Measurements from ENCODE around the gene RBM22.

The RBM22 gene

DNA sequence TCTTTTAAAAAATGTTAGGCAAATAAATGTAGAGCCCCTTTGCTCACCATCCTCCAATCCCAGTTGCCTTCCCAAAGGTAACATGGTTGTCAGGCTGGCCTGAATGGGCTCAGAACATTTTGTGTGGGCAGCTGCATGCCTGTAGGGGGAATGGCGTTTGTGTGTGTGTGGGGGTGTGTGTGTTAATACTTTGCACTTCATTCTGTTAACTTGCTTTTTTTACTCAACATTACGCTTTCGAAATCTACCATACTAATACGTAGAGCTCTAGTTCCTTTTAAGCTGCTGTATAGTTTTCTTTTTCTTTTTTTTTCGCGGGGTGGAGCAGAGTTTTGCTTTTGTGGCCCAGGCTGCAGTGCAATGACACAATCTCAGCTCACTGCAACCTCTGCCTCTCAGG, 25.8 kb downstream of the RBM22 start:
- no peak overlapping the region for H3K27ac ChIP-seq
- DNase-seq (ENCODE audit: low spot score) = no peak
- ChIA-PET POLR2A (ENCODE audit: low non-redundant PET) (no interaction called here), CTCF (no interaction called here)
- TF ChIP-seq, protein P1, sequence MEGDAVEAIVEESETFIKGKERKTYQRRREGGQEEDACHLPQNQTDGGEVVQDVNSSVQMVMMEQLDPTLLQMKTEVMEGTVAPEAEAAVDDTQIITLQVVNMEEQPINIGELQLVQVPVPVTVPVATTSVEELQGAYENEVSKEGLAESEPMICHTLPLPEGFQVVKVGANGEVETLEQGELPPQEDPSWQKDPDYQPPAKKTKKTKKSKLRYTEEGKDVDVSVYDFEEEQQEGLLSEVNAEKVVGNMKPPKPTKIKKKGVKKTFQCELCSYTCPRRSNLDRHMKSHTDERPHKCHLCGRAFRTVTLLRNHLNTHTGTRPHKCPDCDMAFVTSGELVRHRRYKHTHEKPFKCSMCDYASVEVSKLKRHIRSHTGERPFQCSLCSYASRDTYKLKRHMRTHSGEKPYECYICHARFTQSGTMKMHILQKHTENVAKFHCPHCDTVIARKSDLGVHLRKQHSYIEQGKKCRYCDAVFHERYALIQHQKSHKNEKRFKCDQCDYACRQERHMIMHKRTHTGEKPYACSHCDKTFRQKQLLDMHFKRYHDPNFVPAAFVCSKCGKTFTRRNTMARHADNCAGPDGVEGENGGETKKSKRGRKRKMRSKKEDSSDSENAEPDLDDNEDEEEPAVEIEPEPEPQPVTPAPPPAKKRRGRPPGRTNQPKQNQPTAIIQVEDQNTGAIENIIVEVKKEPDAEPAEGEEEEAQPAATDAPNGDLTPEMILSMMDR (conservative IDR thresholded peaks at IDR 0.05; ENCODE audit: low read depth) = no peak

DNA sequence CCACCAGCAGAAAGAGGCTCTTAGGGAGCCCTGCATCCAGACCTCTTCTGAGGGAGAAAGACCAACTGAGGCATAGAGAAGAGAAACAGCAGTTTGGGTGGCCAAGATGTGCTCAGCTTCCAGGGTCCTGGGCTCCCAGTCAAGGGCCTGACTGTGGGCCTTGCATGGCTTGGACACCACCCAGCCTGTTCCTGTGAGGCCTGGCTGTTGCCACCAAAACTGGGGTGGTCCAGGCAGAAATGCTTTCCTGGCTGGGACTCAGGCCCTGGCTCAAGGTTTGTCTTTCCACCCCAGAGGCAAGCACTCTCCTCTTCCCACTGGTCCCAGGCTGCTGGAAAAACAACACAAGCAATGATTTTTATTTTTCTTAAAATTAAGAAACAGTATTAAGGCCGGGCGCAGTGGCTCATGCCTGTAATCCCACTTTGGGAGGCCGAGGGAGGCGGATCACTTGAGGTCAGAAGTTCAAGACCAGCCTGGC, 26.5 kb downstream of the RBM22 start:
- DNase-seq (ENCODE audit: low spot score) = no peak
- TF ChIP-seq, protein P1 (conservative IDR thresholded peaks at IDR 0.05; ENCODE audit: low read depth) = no peak
- peak overlapping the region; percentile 30 for H3K27ac ChIP-seq
- CTCF ChIA-PET = interaction anchor here (0.5 to 1.2 kb wide), 3 partner anchors 26 to 177 kb away, joined by 3 read pairs; partner anchors contain the start of genes IRGM and RBM22
- POLR2A ChIA-PET (ENCODE audit: low non-redundant PET) = no interaction called here

DNA sequence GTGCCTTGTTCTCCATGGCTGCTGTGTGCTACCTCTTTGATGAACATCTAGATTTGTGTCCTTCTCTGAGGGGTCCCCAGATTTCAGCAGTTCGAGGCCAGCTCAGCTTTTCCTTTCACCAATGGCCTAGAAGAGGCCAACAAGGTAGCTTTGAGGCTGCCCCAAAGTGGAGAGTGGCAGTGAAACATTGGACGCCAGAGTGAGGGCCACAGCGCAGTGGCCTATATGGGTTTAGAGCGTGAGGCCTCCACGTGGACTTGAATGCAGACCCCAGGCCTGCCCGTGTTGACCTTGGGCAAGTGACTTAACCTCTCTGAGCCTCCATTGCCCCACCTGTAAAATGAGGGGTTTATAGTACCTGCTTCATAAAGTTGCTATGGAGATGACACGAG, 28.0 kb downstream of the RBM22 start:
- H3K27ac ChIP-seq = no peak overlapping the region
- DNase-seq (ENCODE audit: low spot score) = no peak
- CTCF ChIA-PET = interaction anchor here (0.5 to 1.4 kb wide), 5 partner anchors 16 to 84 kb away, joined by 3 to 5 read pairs (median 3); partner anchors contain the start of gene RBM22
- TF ChIP-seq, protein P1 (conservative IDR thresholded peaks at IDR 0.05; ENCODE audit: low read depth) = no peak
- POLR2A ChIA-PET (ENCODE audit: low non-redundant PET) = no interaction called here

DNA sequence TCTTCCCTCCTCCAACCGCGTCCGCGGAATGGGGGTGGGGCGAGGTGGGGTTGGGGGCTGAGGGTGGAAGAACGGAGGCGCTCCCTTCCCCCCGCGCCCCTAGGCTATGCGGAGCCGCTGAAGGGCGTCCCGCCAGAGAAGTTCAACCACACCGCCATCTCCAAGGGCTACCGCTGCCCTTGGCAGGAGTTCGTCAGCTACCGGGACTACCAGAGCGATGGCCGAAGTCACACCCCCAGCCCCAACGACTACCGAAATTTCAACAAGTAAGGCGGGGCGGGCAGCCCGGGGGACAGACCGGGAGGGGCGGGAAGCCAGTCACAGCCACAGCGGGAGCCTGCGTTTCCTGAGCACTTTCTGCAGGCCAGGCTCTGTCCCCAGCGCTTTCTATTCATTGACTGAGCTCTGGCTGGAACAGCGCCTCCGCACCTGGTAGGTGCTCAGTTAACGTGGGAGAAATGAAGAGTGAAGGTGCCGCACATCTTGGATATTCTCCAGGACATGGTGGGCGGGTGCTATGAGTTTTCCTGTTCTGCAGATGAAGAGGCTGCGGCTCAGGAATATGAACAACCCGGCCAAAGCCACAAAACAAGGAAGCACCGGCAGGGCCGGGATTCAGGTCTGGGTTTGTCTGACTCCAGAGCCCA, 28.5 kb downstream of the RBM22 start:
- ChIA-PET POLR2A (ENCODE audit: low non-redundant PET) (no interaction called here), CTCF (interaction anchor here (0.5 to 1.4 kb wide), 5 partner anchors 15 to 174 kb away, joined by 3 to 5 read pairs (median 3); partner anchors contain the start of gene RBM22)
- TF ChIP-seq, protein P1 (conservative IDR thresholded peaks at IDR 0.05; ENCODE audit: low read depth) = no peak
- no peak overlapping the region for H3K27ac ChIP-seq
- DNase-seq (ENCODE audit: low spot score) = peak; percentile 65

DNA sequence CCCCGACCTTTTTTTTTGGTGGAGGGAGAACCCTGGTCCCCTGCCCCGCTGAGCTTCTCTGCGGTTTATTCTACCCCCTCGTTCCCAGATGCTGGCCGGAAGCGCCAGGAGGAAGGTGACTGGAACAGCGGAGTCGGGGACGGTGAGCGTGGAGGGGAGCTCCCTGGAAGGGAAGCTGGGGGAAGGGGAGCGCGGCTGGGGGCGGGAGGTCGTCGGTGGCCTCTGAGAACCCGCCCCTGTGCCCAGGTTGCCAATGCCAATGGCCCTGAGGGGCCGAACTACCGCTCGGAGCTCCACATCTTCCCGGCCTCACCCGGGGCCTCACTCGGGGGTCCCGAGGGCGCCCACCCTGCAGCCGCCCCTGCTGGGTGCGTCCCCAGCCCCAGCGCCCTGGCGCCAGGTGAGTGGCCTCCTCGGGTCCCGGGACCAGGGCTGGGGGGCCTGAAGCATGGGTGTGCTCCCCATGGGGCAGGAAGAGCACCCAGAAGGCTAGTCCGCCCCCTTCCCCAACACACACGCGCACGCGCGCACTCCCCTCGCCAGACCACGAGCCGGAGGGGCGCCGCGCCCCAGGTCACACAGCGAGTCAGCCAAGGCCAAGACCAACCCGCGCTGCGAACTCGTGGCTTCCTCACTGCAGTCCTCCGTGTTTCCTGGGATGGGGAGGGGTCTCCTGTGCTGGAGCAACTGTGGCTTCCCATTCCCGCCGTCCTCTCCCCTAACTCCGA, 29.2 kb downstream of the RBM22 start:
- ChIA-PET CTCF (interaction anchor here (0.5 to 0.6 kb wide), 4 partner anchors 38 to 229 kb away, joined by 3 to 4 read pairs (median 3); no protein-coding TSS in a partner anchor), POLR2A (ENCODE audit: low non-redundant PET) (no interaction called here)
- no peak overlapping the region for H3K27ac ChIP-seq
- TF ChIP-seq, protein P1 (conservative IDR thresholded peaks at IDR 0.05; ENCODE audit: low read depth) = no peak
- no peak for DNase-seq (ENCODE audit: low spot score)

DNA sequence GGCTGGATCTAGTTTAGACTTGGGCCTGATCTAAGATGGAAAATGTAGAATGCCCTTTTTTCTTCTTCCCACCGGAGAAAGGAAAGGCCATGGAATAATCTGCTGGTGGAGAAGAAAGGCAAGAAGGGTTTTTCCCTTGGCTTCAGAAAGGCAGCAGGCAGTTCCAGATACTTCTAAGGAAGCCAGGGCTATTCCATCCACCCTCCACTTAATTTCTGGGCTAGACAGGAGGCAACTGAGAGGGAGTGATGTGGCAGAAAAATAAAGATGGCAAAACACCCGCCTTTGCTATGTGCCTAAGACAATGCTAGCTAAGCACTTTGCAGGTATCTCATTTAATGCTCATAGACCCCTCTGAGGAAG, 29.9 kb downstream of the RBM22 start:
- H3K27ac ChIP-seq = no peak overlapping the region
- DNase-seq (ENCODE audit: low spot score) = no peak
- TF ChIP-seq, protein P1 (conservative IDR thresholded peaks at IDR 0.05; ENCODE audit: low read depth) = no peak
- CTCF ChIA-PET = interaction anchor here (0.6 kb wide), 1 partner anchor 107 kb away, joined by 4 read pairs; no protein-coding TSS in a partner anchor
- POLR2A ChIA-PET (ENCODE audit: low non-redundant PET) = no interaction called here
